ENCODE data around the gene VIPR2.

The VIPR2 gene

DNA sequence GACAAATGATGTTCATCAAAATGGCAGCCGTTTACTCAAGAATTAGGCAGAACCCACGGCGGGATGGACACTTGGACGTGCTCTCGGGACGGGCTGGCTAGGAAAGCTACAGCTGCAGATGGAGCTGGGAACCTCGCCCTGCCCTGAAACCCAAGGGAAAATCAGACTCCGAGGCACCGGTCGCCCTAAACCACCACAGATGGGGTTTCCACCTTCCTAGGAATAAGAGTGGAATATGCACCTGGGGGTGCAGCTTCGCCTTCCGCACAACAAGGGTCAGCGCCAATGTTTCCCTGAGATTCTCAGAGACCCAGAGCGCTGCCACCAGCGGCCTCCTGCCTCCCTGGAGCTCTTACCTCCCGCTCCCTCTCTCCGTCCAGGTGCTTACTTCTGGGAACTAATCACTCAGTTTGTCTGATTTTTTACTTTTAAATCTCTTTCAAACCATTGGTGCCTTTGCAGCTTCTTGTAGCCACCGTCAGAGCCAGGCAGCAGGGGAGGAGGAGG, 165.6 kb downstream of the VIPR2 start:
- DNase-seq = no peak
